ENCODE measurements around the gene MRTFB. TPM values are rescaled to one million over a fixed set of nuclear protein-coding genes. Genes with fewer than 3 reads are reported as not detected.
"Not testable (repeated sequence)": the region's sequence is repeated elsewhere in the genome, so short reads cannot be mapped to it uniquely, and the experiment has no call there.

The MRTFB gene
- total and polyA plus RNA-seq, 2 donors (not counting 3 experiments of a cell fraction or from before 2014, with no cell fraction given): 19.6 to 49.5 TPM

DNA sequence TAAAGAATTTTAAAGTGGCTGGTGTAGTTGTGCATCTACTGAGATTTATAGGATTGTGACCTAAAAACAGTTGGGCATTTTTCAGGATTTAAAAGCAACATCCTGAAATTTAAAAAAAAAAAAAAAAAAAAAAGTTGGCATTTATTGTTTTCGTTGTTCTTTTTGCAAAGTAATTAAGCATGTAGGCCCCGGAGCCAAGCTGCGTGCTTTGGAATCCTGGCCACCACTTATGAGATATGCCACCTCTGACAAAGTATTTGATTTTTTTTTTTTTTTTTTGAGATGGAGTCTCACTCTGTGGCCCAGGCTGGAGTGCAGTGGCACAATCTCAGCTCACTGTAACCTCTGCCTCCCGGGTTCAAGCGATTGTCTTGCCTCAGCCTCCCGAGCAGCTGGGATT, 112.8 kb downstream of the MRTFB start:
- H4K20me1 ChIP-seq (replicated peaks; ENCODE audit: control insufficient read depth, extremely low read depth, insufficient read depth, low read length); dilution Hi-C loops (cut with MboI; ENCODE audit: extremely low pct_ligation_motif_present, low sequenced_read_pairs); H3K4me2 ChIP-seq (ENCODE audit: insufficient read depth, low read length); H3K79me2 ChIP-seq (ENCODE audit: control insufficient read depth, insufficient read depth, low read length); H3K9ac ChIP-seq (replicated peaks; ENCODE audit: extremely low read depth, insufficient read depth, low read length); POLR2A ChIA-PET; H3K4me3 ChIP-seq (replicated peaks in 1 of 3; ENCODE audit: insufficient read depth in 1 of 3, low read depth in 1 of 3, low read length in 3 of 3); H3K27ac ChIP-seq (ENCODE audit: insufficient read depth, low read depth, low read length); FAIRE-seq; H3K9me3 ChIP-seq (replicated peaks; ENCODE audit: control insufficient read depth, insufficient read depth, low read length); BruUV-seq (replicated peaks); CTCF ChIA-PET; H2AFZ ChIP-seq (ENCODE audit: low read depth, low read length); H3K9me1 ChIP-seq (replicated peaks; ENCODE audit: control insufficient read depth, extremely low read depth, insufficient read depth, low read length); DNase-seq (ENCODE audit: low read depth, low spot score); intact Hi-C loops (cut with micrococcal nuclease); H3K27me3 ChIP-seq (ENCODE audit: control insufficient read depth in 2 of 2, insufficient read depth in 2 of 2, low read length in 2 of 2); H3K36me3 ChIP-seq (ENCODE audit: control insufficient read depth in 2 of 2, extremely low read depth in 1 of 2, insufficient read depth in 2 of 2, low read length in 2 of 2): not testable (repeated sequence)
- H3K4me1 ChIP-seq (ENCODE audit: control insufficient read depth, extremely low read depth, insufficient read depth, low read length): peaks cover 19% of the 10 kb centered on the region

DNA sequence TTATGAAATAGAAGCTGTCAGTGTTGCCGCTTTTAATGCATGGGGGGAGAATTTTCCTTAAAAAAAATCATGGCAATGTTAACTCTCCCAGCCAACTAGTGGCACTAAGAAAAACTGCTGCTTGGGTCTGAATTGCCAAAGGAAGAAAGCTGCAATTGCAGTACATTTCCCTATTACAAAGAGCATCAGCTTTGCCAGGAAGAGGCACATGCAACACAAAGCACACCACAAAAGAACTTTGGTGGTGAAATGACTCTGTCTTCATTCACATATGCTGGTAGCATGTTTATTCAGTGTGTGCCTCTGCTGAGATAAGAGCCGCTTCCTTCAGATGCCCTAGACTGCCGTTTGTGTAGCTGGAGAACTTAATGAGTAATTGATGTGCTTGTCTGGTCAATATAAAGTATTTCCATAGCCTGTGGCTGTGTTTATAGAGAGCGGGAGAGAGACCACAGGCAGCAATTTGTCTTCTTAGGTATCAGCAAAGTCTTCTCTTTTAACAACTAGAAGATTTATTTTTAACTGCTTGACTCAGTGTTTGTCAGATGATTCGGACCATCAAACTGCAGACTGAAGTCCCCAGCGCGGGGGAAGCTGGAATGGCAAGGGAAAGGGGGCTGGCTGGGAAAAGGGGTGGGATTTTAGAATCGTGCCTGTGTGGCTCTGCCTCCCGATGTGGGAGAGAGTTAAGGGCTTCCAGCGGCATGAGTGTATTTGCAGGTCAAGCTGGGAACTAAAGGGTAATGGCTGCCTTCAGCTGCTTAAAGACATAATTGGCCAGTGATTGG, 115.1 kb downstream of the MRTFB start:
- no peaks in the 10 kb centered on the region for H3K27me3 ChIP-seq (ENCODE audit: control insufficient read depth in 2 of 2, insufficient read depth in 2 of 2, low read length in 2 of 2)
- dilution Hi-C loops (cut with MboI; ENCODE audit: extremely low pct_ligation_motif_present, low sequenced_read_pairs) (no loop called here), intact Hi-C loops (cut with micrococcal nuclease) (loop anchor here (2.0 to 5.0 kb wide), 2 partner anchors 129 to 263 kb away; no protein-coding TSS in a partner anchor)
- no peak overlapping the region for H3K9ac ChIP-seq (replicated peaks; ENCODE audit: extremely low read depth, insufficient read depth, low read length)
- no peaks in the 10 kb centered on the region for H3K9me3 ChIP-seq (replicated peaks; ENCODE audit: control insufficient read depth, insufficient read depth, low read length)
- no peak overlapping the region for H3K27ac ChIP-seq (ENCODE audit: insufficient read depth, low read depth, low read length)
- H3K9me1 ChIP-seq (replicated peaks; ENCODE audit: control insufficient read depth, extremely low read depth, insufficient read depth, low read length): no peaks in the 10 kb centered on the region
- no peaks in the 10 kb centered on the region for H3K79me2 ChIP-seq (ENCODE audit: control insufficient read depth, insufficient read depth, low read length)
- peaks cover 2% of the 10 kb centered on the region for H4K20me1 ChIP-seq (replicated peaks; ENCODE audit: control insufficient read depth, extremely low read depth, insufficient read depth, low read length)
- no peak for TF ChIP-seq POLR2AphosphoS5 (IDR thresholded peaks at IDR 0.05; ENCODE audit: insufficient read depth, low read depth, low read length)
- TF ChIP-seq, protein P1, sequence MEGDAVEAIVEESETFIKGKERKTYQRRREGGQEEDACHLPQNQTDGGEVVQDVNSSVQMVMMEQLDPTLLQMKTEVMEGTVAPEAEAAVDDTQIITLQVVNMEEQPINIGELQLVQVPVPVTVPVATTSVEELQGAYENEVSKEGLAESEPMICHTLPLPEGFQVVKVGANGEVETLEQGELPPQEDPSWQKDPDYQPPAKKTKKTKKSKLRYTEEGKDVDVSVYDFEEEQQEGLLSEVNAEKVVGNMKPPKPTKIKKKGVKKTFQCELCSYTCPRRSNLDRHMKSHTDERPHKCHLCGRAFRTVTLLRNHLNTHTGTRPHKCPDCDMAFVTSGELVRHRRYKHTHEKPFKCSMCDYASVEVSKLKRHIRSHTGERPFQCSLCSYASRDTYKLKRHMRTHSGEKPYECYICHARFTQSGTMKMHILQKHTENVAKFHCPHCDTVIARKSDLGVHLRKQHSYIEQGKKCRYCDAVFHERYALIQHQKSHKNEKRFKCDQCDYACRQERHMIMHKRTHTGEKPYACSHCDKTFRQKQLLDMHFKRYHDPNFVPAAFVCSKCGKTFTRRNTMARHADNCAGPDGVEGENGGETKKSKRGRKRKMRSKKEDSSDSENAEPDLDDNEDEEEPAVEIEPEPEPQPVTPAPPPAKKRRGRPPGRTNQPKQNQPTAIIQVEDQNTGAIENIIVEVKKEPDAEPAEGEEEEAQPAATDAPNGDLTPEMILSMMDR (IDR thresholded peaks at IDR 0.05; ENCODE audit: extremely low read depth in 1 of 2, insufficient read depth in 1 of 2, low read depth in 1 of 2, low read length in 2 of 2): peak; percentile 28 to 48
- H3K4me1 ChIP-seq (ENCODE audit: control insufficient read depth, extremely low read depth, insufficient read depth, low read length): peaks cover 19% of the 10 kb centered on the region
- H3K36me3 ChIP-seq (ENCODE audit: control insufficient read depth in 2 of 2, extremely low read depth in 1 of 2, insufficient read depth in 2 of 2, low read length in 2 of 2): no peaks in the 10 kb centered on the region
- FAIRE-seq (peak; percentile 78), DNase-seq (ENCODE audit: low read depth, low spot score) (peak; percentile 78)
- no peak overlapping the region for H3K4me3 ChIP-seq (replicated peaks in 1 of 3; ENCODE audit: insufficient read depth in 1 of 3, low read depth in 1 of 3, low read length in 3 of 3)
- CTCF ChIA-PET: interaction anchor here (0.6 to 3.2 kb wide), 29 partner anchors 9 to 266 kb away, joined by 3 to 30 read pairs (median 4); partner anchors contain the start of gene ERCC4
- BruUV-seq (replicated peaks): no TSS peak
- POLR2A ChIA-PET: no interaction called here
- H3K4me2 ChIP-seq (ENCODE audit: insufficient read depth, low read length): peak overlapping the region; percentile 66
- peak overlapping the region; percentile 33 for H2AFZ ChIP-seq (ENCODE audit: low read depth, low read length)

Measured in endothelial cell of umbilical vein (primary cell).